DMS153 treated with DMSO at 0.1 percent for 48 hours (cell line): Measurements from ENCODE around the gene FRS2.

Experiments used
- DNase-seq: peaks from one replicate; lab custom pipeline; 2025; ENCODE audit not compliant: unreplicated experiment; lab: John Stamatoyannopoulos, UW

The FRS2 gene

DNA sequence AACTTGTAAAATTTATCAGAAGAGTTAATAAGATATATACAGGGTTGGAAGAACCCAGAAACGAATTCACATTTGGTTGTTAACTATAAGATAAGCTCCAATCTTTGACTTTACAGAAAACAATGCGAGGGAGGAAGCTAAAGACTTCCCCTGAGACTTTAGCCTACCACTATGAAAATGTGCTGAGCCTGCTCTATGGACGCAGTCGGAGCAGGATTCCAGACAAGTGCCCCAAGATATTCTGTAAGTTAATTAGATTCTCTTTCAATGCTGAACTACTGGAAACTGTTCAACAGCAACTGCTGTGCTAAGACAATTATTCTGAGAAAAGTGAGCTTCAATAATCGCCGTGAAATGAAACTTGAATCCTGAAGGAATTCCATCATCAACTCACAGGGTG, 148.9 kb downstream of the FRS2 start:
- DNase-seq, result no peak

GRCh38 chr12:69620077-69620476, 149.9 kb downstream of the FRS2 start:
- DNase-seq, result no peak

- DNase-seq, result no peak
These were observed 150.7 kb downstream of the FRS2 start for GRCh38 chr12:69620921-69621320.

DNA sequence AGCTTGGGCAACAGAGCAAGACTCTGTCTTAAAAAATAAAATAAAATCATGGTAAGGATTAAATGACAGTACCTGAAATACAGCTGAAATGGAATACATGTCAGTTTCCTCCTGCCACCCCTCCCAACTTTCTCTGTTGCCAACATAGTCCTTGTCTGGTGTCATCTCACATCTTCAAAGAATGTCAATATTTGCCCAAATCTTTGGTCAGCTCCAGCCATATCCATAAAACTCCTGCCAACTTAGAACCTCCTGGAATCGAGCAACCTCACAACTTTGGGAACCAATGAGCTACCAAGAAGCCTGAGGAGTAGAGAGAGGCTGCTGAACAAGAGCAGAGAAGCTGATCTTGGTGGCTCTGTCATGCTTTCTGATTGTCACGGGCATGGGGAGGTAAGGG, 151.4 kb downstream of the FRS2 start:
- DNase-seq, result no peak

DNA sequence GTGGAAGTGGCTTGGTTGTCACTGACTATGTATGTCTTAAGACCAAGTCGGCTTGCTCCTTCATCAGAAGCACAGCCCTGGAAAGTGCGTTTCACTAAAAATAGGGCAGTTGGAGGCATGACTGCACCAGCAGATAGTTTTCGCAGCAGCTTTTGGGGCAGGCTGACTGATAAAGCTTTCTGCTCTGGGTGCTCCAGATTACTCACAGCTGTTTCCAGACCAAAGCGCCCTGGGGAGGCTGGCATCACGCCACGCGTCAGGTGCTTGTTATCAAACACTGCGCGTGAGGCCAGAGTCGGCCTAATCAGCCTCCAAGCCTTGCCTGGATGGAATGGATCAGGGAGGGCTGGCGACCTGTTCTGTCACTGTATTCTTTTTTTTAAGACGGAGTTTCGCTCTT, 153.8 kb downstream of the FRS2 start:
- peak; percentile 13 for DNase-seq

DNA sequence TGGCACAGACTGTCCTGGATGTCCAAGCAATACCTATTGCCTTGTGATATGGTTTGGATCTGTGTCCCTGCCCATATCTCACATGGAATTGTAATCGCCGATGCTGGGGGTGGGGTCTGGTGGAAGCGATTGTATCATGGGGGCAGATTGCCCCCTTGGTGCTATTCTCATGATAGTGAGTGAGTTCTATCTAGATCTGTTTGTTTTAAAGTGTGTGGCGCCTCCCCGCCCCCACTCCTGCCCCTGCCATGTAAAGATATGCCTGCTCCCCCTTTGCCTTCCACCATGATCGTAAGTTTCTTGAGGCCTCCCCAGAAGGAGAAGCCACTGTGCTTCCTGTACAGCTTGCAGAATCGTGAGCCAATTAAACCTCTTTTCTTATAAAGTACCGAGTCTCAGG, 157.3 kb downstream of the FRS2 start:
- no peak for DNase-seq
